ENCODE results near the gene IFNG.

- TF ChIP-seq CTCF (IDR thresholded peaks at IDR 0.05) = no peak
- no peak for TF ChIP-seq POLR2AphosphoS5 (IDR thresholded peaks at IDR 0.05)
- no peak for TF ChIP-seq POLR2A (IDR thresholded peaks at IDR 0.05; ENCODE audit: low read depth)
- no peak for TF ChIP-seq EP300 (IDR thresholded peaks at IDR 0.05)
Observed at GRCh38 chr12:68185598-68185997, 26.1 kb upstream of the IFNG start.

Measured in esophagus muscularis mucosa (tissue), 4 donors.